ENCODE measurements around the gene CHD3. TPM values are rescaled to one million over a fixed set of nuclear protein-coding genes. Genes with fewer than 3 reads are reported as not detected.

Gene CHD3
- polyA plus RNA-seq (2014; cell fraction: cytosol; rRNA removed): 53.5 and 55.5 TPM in 2 replicates
- polyA plus RNA-seq (2014; cell fraction: nucleus; rRNA removed): 91.9 and 124 TPM in 2 replicates

DNA sequence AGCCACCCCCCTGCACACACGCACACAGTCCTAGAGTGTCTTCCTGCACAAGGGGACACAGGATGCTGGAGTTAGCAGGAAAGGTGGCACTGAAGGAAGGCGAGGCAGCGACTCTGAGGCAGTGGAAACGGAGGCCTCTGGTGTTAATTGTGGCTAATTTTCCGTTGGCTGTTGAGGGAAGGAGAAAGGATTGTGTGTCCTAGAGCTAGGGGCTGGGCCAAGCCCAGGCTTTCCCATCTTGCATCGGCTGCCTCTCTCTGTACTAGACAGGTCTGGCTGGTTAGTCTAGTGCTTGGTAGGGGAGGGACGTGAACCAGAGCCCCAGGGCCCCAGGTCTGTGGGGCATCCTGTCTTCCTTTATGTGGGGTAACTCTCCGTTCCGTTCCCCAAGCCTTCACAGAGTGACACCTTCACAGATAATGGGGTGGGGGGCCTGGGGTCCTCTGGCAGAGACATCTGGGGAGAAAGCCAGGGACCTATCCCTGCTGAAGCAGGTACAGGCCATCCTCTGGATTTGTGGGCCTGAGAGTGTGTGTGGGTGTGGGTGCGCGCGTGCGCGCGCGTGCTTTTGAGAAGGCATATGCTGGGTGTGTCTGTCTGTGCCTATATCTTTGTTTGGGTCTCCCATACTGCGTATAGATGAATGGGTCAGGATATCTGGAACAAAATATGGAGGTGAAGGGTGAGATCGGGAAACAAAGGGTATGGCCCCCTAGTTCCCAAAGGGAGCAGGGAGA, at the start of gene CHD3:
Gene CHD3, plus strand, starts transcription at position 606 of the 737 bp plus-strand sequence. CDS start 212 bp downstream, outside the sequence.
- DNase-seq (ENCODE audit: low spot score): peak; percentile 48

DNA sequence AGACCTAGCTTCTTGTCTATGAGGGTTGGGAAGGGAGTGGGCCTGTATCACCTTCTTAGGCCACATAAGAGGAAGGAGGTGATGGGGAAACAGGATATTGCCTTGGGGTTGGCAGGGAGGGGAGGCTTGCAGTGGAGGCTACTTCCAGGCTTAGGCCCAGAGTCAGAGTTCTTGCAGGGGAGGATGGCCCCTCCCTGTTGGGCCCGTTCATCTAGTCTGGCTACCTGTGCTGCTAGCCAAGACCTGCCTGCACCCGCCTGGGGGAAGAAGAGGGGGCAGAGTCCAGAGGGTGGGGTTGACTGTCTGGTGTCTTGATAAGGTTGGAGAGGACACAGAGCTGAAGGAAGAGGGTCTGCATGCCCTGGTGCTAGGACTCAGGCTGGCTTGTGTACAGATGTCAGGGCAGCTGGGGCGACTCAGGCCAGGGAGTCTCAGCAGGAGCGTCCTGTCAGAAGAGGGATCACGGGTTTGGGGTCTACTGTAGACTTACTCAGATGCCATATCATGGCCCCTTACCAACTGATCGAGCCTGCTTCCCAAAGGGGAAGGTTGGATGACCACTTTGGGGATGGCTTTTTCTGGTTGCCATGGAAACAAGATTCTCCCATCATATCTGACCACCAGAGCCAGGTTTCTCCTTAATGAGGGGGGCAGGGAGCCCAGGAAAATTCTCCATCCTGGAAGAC, 49.3 kb upstream of the CHD3 start:
- no peak for DNase-seq (ENCODE audit: low spot score)

DNA sequence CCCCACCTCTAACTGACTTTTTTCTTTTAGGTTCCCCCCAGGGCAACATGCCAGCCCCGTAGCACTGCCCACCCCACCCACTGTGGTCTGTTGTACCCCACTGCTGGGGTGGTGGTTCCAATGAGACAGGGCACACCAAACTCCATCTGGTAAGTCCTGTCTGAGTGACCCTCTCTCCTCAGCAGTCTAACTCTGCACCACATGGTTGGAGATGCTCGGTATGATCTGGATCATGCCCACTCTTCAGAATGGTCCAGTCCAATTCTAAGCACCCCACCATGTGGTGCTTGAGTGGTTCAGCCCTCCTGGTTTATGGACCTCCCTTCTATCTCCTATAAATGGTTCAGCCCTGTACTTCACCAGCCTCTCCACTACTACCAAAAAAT, 48.7 kb upstream of the CHD3 start:
- DNase-seq (ENCODE audit: low spot score): no peak

DNA sequence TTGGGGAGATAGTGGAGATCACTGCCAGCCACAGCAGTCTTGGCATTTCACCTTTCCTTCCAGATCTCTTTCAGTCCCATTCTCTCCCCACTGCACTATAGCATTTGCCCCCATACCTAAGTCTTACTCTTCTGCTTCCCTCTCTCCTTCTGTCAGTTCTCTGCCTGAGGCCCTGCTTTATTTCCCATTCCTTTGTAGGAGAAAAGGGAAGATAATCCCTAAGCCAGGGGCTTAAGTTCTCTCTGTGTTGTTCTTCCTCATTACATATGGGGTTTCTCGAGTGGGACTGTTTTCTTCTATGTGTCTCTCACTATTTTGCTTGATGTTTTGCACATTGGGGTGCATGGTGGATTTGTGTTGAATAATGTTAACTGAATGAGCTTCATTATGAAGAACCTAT, 48.1 kb upstream of the CHD3 start:
- DNase-seq (ENCODE audit: low spot score): no peak

DNA sequence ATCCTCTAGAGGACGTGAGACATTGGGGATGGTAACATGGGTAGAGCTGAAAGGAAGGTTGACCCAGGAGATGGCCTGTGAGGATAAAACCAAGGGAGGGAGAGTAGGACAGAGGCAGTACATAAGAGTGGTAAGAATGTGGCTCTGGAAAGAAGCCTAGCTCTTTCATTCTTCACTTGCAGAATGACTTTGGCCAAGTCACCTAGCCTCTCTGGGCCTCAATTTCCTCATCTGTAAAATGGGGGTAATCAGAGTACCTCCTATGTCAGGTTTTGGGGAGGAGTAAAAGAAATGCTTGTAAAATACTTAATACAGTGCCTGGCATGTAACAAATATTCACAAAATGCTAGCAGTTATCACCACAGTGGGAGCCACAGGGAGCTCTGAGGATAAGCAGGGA, 47.7 kb upstream of the CHD3 start:
- no peak for DNase-seq (ENCODE audit: low spot score)

DNA sequence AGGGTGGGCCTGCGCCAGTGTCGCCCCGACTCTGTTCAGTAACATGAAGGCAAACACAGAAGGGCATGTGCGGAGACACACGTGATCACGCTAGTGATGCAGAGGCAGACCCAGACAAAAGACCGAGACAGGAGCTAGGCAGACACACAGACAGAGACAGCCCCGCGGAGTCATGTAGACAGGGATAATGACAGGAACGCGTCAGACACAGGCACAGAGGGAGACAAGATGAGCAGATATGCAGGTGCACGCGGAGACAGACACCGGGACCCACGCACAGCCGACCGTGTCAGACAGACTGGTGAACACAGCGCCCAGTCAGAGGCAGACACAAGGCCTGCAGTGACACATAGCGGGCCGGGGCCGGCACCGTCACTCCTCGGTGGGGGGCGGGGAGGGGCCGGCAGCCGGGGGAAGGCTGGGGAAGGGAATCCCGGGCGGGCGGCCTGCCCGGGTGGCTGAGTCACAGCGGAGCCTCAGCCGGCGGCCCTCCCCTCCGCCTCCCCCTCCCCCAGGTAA, 47.1 kb upstream of the CHD3 start:
- peak; percentile 77 for DNase-seq (ENCODE audit: low spot score)

DNA sequence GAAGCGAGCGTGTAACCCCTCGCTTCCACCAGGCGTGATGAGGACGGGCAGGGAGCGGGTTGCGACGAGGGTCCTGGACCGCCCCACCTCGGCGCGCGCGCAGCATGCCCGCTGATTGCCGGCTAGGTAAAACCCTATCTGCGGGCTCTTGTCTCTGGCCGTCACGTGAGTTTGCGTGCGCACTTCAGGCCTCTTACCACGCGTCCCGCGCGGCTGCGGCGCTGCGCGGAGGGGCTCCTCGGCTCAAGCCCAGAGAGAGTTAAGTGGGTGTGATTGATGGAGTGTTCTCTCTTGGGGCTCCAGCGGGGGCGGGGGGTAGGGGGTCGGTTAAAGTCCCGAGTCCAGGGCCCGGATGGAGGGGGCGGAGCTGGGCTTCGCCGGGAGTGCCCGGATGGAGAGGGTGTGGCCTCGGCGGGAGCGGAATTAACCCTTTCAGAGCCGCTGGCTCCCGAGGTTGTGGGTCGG, 46.6 kb upstream of the CHD3 start:
- peak; percentile 91 for DNase-seq (ENCODE audit: low spot score)

DNA sequence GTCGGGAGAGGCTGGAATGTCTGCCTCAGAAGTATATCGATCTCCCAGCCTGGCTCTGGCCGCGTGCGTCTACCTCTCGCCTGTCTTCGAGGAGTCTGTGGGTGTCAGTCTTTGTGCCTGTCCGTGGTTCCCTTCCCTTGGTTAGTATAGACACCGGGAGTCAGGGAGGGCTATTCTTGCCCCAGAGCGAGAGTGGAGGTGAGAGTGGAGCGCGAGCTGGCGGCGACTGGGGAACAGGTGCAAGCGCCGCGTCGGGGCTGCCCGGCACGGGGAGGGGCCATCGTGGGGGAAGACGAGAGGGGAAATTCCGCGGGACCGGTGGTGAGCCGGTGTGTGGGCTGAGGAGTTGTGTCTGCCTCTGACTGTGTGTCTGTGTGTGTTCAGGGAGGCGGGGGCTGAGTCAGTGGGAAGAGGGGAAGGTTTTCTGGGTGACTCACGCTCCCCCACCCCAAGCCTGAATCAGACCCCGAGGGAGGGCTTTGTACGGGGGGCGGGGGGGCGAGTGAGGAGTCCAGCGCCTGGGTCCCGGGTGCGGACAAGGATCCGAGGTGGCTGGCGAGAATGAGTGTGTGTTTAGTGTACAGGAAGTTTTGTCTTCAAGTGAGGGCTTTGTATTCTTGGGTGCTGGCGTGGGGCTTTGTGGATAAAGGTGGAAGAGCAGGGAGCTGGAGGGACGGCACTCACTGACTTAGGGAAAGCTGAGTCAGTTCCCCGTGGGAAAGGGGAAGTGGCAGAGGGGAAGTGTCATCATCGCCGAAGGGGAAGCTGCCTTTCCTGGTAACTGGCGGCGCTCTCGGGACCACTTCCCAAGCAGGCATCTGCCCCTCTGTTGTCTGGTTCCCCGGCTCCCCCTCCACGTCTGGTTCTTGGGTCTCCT, 46.0 kb upstream of the CHD3 start:
- no peak for DNase-seq (ENCODE audit: low spot score)

DNA sequence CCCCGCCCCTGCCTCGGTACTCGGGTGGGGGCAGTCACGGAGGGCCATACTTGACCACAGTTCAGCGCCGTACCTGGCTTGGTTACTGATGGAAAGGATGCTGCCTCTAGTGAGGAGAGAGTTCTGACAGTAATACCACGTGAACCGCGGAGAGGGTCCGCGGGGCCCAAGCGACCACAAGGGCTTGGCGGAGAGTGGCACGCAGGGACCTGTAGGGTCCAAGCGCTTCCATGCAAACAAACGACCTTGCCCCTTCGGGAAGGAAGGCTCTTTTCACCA, 45.4 kb upstream of the CHD3 start:
- no peak for DNase-seq (ENCODE audit: low spot score)

DNA sequence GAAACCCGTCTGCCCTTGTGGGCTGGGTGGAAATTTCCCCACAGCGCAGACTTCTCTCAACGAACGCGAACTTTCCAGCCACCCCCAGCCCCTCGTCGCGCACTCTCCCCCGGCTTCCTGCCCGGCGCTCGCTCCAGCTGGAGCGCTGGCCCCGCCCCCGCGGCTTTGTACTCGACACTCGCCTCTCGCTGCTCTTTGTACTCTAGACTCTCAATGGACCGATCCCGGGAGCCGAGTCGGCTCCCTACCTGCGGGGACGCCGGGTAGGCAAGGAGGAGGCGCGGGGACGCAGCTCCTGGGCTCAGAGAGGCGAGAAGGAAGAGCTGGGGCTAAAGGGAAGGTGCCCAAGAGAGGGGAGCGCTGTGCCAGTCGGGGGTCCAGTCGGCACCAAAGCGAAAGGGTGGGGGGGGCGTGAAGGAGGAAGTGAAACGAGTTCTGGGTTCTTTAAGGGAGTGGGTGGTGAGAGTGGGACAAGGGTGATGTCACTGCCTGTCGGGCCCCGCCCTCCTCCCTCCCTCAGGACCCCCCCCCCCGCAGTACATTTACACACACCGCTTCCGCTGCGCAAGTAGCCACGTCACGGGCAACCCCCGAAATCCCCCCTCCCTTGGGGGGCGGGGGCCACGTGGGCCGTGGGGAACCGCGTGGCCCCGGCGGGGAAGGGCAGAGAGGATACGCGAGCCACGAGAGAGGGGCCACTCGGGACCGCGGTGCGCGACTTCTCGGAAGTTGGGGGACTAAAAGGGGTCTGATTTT, 44.9 kb upstream of the CHD3 start:
- DNase-seq (ENCODE audit: low spot score): peak; percentile 66

DNA sequence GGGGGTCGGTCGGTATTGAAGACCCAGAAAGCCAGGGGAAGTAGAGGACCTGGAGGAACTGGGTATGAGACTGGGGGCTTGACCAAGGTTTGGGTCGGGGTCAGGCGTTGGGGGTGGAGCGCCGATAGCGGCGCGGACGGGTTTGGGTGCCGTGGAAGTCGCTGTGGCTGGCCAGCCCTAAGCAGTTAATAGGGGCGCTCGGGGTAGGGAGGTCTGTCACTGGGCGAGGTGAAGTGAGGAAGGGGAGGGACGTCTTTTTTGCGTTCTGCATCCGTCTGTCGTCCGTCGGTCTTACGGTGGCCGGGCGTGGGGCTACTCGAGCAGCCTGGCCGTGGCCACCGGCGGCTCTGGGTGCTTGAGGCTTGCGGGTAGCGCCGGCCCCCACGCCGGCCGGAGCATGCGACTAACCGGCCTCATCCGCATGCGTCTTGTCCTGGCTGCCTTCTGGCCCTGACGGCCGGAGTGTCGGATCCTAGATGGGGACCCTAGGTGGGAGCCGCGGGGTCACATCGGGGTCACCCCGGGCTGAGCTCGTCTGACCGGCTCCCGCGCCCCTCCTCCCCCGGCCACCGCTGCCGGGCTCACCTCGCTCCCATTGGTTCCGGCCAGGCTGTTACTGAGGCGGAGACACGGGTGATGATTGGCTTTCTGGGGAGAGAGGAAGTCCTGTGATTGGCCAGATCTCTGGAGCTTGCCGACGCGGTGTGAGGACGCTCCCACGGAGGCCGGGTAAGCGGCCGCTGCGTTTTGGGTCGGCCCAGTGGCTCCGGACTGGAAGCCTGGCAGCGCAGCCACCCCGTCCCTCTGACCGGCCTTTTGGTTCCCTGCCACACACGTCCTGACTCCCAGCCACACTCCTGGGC, 44.1 kb upstream of the CHD3 start:
- peak; percentile 93 for DNase-seq (ENCODE audit: low spot score)

DNA sequence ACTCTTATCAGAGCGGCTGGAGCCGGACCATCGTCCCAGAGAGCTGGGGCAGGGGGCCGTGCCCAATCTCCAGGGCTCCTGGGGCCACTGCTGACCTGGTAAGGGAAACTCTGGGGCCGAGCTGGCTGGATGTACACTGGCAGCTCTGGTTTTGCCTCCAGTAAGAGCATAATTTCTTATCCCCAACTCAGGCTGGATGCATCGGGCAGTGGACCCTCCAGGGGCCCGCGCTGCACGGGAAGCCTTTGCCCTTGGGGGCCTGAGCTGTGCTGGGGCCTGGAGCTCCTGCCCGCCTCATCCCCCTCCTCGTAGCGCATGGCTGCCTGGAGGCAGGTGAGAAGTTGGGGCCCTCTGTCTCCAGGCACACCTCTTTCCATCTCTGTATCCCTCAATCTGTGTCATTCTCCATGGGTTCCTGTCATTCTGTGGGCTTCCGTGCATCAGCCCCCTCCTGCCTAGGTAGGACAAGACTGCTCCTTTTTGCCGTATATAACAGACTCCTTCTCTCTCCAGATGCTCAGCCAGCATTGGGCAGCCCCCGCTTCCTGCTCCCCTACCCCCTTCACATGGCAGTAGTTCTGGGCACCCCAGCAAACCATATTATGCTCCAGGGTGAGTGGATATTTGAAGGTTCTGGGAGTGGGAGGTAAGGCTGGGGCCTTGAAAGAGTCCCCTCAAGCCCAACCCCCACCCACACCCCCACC, 43.1 kb upstream of the CHD3 start:
- no peak for DNase-seq (ENCODE audit: low spot score)

DNA sequence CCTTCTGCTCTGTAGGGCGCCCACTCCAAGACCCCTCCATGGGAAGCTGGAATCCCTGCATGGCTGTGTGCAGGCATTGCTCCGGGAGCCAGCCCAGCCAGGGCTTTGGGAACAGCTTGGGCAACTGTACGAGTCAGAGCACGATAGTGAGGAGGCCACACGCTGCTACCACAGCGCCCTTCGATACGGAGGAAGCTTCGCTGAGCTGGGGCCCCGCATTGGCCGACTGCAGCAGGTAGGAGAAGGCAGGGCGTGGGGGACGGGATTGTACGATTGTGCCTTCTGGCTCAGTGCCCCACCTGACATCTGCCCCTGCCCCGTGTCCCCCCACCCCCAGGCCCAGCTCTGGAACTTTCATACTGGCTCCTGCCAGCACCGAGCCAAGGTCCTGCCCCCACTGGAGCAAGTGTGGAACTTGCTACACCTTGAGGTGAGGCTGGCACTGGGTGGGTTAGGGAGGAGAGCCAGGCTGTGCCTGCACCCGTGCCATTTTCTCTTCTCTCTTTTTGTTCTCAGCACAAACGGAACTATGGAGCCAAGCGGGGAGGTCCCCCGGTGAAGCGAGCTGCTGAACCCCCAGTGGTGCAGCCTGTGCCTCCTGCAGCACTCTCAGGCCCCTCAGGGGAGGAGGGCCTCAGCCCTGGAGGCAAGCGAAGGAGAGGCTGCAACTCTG, 42.4 kb upstream of the CHD3 start:
- no peak for DNase-seq (ENCODE audit: low spot score)

DNA sequence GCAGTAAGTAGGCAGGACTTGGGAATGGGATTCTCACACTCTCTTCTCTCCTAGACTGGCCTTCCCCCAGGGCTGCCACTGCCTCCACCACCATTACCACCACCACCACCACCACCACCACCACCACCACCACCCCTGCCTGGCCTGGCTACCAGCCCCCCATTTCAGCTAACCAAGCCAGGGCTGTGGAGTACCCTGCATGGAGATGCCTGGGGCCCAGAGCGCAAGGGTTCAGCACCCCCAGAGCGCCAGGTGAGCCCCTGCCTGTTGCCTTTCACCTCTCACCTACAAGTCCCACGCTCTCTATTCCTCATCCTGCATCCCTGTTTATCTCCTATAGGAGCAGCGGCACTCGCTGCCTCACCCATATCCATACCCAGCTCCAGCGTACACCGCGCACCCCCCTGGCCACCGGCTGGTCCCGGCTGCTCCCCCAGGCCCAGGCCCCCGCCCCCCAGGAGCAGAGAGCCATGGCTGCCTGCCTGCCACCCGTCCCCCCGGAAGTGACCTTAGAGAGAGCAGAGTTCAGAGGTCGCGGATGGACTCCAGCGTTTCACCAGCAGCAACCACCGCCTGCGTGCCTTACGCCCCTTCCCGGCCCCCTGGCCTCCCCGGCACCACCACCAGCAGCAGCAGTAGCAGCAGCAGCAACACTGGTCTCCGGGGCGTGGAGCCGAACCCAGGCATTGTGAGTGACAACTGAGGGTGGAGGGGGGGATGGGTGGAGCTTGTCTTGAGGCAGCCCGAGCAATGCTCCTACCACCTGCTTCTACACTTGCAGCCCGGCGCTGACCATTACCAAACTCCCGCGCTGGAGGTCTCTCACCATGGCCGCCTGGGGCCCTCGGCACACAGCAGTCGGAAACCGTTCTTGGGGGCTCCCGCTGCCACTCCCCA, 41.6 kb upstream of the CHD3 start:
- no peak for DNase-seq (ENCODE audit: low spot score)

DNA sequence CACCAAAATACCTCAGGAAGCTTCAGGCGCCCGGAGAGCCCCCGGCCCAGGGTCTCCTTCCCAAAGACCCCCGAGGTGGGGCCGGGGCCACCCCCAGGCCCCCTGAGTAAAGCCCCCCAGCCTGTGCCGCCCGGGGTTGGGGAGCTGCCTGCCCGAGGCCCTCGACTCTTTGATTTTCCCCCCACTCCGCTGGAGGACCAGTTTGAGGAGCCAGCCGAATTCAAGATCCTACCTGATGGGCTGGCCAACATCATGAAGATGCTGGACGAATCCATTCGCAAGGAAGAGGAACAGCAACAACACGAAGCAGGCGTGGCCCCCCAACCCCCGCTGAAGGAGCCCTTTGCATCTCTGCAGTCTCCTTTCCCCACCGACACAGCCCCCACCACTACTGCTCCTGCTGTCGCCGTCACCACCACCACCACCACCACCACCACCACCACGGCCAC, 40.4 kb upstream of the CHD3 start:
- no peak for DNase-seq (ENCODE audit: low spot score)

DNA sequence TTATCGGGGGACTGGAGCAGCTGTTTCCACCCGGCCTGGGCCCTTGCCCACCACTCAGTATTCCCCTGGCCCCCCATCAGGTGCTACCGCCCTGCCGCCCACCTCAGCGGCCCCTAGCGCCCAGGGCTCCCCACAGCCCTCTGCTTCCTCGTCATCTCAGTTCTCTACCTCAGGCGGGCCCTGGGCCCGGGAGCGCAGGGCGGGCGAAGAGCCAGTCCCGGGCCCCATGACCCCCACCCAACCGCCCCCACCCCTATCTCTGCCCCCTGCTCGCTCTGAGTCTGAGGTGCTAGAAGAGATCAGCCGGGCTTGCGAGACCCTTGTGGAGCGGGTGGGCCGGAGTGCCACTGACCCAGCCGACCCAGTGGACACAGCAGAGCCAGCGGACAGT, 39.9 kb upstream of the CHD3 start:
- no peak for DNase-seq (ENCODE audit: low spot score)

DNA sequence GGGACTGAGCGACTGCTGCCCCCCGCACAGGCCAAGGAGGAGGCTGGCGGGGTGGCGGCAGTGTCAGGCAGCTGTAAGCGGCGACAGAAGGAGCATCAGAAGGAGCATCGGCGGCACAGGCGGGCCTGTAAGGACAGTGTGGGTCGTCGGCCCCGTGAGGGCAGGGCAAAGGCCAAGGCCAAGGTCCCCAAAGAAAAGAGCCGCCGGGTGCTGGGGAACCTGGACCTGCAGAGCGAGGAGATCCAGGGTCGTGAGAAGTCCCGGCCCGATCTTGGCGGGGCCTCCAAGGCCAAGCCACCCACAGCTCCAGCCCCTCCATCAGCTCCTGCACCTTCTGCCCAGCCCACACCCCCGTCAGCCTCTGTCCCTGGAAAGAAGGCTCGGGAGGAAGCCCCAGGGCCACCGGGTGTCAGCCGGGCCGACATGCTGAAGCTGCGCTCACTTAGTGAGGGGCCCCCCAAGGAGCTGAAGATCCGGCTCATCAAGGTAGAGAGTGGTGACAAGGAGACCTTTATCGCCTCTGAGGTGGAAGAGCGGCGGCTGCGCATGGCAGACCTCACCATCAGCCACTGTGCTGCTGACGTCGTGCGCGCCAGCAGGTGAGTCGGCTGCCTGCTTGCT, 39.3 kb upstream of the CHD3 start:
- no peak for DNase-seq (ENCODE audit: low spot score)

Data from SK-N-DZ (cell line).